Raji (cell line): ENCODE data around the gene KCNG2.

Experiments
- POLR2A ChIP-seq: IDR thresholded peaks from 2 replicates; pipeline ENCODE4 v1.6.1; 2011; ENCODE audit warnings: low read depth, low read length, control low read depth; ENCODE audit not compliant: insufficient read depth

The KCNG2 gene

GRCh38 chr18:79927607-79928562, 130.1 kb downstream of the KCNG2 start:
- no peak for TF ChIP-seq POLR2A

DNA sequence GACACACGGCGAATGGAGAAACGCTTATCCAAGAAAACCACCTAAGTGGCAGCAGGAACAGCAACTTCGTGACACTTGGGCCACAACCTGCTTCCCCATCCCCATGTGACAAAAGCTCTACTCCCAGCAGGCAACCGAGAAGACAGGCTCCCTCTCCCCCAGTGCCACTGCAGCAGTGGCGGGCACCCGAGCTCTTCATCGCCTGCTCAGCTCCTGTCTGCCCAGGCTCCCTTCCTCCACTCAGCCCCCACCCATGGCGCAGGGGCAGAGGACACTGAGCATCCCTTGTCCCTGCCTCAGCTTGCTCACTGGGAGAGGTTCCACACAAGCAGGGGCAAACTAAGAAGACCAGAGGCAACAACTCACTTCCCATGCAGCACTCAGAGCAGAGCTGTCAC, 130.8 kb downstream of the KCNG2 start:
- no peak for TF ChIP-seq POLR2A

DNA sequence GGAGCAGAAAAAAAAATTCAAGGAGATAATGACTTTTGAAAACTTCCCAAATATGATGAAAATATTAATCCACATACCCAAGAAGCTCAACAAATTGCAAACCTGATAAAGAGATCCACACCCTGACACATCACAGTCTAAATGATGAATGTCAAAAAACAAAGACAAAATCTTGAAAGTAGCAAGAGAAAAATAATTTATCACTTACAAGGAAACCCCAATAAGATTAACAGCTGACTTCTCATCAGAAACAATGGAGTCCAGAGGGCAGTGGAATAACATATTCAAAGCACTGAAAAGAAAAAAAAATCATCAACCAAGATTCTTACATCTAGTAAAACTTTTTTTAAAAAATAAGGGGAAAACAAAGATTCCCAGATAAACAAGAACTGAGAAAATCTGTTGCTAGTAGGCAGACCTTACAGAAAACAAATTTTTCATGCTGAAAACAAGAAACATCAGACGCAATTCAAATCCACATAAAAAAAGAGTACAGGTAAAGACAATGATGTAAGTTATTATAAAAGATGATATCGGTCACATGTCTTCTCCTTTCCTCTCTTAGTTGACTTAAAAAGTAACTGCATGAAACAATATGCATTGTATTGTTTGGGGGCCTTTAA, 132.4 kb downstream of the KCNG2 start:
- TF ChIP-seq POLR2A, result no peak

- TF ChIP-seq POLR2A, result no peak
Measured at GRCh38 chr18:79931475-79931874, 133.7 kb downstream of the KCNG2 start.

DNA sequence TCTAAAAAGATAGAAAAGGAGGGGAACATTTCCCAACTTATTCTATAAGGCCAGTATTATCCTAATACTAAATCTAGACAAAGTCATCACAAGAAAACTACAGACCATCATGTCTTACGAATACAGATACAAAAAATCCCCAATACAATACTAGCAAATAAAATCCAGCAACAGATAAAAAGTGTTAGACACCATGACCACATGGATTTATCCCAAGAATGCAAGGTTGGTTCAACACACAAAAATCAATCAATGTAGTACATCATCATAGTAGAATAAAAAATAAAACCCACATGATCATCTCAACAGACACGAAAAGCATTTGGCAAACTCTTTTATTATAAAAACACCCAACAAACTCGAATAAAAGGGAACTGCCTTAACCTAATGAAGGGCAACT, 135.2 kb downstream of the KCNG2 start:
- no peak for TF ChIP-seq POLR2A

- TF ChIP-seq POLR2A, result no peak
Measured at GRCh38 chr18:79933765-79934164, 136.0 kb downstream of the KCNG2 start.

DNA sequence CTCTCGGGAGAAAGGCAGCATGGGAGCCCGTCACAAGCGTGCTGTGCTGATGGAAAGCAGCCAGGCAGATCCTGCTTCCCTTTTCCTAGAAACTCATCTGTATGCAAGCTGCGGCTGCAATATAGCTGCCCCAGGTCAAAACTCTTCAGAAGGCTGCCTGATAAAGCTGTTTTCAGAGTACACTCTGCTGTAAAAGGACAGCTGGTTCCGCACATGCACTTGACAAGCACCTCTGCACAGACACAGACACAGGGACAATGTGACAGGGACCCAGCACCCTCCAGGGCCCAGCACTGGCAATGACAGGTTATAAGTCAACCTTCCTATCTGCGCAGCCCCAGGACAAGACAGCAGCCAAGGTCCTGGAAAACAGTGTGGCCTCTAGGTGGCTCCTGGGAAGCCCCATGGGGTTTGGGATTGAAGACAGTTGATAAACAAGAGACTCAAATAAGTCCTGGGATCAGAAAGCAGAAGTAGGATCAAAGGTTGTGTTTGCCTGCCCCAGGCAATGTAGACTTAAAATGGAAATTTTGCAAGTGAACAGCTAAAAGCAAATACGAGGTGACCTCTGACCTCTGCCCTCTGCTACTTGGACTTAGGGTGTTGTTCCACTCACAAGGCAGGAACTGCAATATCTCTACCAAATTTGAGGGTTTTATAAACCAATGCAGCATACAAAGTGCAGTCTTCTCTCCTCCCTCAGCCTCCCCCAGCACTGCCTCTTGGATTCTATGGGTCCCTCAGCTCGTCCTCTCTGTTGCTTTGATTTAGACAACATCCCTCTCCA, 136.8 kb downstream of the KCNG2 start:
- TF ChIP-seq POLR2A, result no peak

DNA sequence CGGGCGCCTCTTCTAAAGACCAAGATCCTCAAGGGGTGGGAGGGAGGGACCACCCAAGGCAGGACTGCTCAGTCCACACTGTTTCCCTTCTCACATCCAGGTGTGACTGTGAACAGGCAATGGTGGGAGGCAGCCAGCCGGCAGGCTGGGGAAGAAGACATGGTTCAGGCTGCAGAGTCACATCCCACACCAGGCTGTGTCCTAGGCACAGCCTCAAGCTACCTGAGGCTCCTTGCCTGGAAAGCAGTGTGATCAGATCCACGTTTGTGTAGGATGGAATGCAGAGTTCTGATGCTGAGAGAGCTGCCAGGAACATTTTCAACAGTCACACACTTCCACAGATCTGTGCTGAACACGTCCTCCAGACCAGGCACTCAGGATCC, 137.4 kb downstream of the KCNG2 start:
- TF ChIP-seq POLR2A, result no peak

- no peak for TF ChIP-seq POLR2A
Measured at GRCh38 chr18:79935499-79935898, 137.8 kb downstream of the KCNG2 start.

GRCh38 chr18:79935925-79936324, 138.2 kb downstream of the KCNG2 start:
- no peak for TF ChIP-seq POLR2A

GRCh38 chr18:79936641-79937040, 138.9 kb downstream of the KCNG2 start:
- no peak for TF ChIP-seq POLR2A

GRCh38 chr18:79937103-79937860, 139.5 kb downstream of the KCNG2 start:
- TF ChIP-seq POLR2A, result no peak

DNA sequence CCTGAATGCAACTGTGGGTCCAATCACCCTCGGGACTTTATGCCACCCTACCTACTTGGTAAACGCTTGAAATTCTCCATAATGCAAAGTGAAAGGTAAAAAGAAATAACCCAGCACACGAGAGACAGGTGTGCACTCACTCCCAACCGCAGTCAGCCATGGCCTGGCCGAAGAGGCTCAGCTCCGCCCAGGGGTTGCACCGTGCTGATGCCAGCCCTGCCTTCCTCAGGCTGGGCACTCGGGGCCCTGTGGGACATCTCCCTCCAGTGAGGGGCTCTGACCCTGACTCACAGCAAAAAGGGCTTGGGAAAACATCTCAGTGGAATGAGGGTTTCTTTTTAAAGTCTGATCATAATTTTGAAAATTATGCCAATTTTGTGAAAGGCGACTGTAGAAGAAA, 140.5 kb downstream of the KCNG2 start:
- no peak for TF ChIP-seq POLR2A

DNA sequence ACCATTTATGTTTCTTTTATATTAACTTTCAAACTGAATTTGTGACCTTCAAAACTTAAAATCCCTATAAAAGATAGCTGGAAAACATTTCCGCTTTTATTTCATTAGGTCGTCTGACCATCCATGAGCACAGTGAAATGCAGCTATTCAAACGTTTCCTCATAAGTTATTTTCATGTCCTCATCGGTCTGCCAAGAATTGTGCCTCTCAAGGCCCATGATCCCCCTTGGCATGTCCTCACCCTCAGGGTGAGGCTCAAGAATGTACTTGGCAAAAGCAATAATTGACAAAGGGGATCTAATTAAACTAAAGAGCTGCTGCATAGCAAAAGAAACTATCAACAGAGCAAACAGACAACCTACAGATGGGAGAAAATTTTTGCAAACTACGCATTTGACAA, 141.4 kb downstream of the KCNG2 start:
- no peak for TF ChIP-seq POLR2A
